NCI-H1417 treated with DMSO at 0.1 percent for 48 hours (cell line): ENCODE measurements around the gene MTARC1.

Source experiments
- DNase-seq: peaks from one replicate; lab custom pipeline; 2025; lab: John Stamatoyannopoulos, UW

MTARC1 gene

DNA sequence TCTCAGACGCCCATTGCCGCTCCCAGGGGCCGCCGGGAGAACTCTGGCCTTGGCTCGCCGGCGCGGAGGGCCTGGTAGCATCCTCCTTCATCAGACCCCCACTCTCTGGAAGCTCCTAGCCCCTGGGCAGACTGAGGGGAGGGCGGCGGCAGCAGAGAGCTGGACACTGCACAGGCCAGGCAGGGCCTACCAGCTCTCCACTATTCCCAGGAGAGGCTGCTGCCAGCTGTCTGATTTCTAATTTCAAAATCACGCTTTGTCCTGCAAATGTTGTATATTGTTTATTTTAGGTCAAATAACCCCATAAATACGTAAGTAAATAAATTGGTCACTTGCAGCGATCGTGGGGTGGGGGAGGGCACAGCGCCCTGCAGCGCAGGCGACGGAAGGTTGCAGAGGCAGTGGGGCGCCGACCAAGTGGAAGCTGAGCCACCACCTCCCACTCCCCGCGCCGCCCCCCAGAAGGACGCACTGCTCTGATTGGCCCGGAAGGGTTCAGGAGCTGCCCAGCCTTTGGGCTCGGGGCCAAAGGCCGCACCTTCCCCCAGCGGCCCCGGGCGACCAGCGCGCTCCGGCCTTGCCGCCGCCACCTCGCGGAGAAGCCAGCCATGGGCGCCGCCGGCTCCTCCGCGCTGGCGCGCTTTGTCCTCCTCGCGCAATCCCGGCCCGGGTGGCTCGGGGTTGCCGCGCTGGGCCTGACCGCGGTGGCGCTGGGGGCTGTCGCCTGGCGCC is at the start of gene MTARC1:
MTARC1 (plus strand) TSS at position 577 of the 732 bp plus-strand sequence; CDS start at position 609, 32 bp downstream.
- peak; percentile 76 for DNase-seq

GRCh38 chr1:220741349-220741748 is 45.4 kb upstream of the MTARC1 start:
- DNase-seq = no peak

DNA sequence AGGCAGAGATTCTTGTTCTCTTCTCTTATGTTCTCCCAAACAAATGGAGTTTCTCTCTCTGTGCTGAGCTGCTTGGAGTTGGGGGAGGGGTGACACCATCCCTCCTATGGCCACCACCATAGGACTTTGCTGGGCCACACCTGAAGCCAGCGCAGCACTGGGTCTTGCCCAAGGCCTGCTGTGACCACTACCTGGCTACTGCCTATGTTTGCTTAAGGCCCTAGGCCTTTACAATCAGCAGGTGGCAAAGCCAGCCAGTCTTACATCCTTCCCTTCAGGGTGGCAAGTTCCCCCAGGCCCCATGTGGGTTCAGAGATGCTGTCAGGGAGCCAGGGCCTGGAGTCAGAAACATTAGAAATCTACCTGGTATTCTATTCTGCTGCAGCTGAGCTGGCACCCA is 44.9 kb upstream of the MTARC1 start:
- DNase-seq = no peak

GRCh38 chr1:220742520-220742919 is 44.2 kb upstream of the MTARC1 start:
- DNase-seq = no peak

DNA sequence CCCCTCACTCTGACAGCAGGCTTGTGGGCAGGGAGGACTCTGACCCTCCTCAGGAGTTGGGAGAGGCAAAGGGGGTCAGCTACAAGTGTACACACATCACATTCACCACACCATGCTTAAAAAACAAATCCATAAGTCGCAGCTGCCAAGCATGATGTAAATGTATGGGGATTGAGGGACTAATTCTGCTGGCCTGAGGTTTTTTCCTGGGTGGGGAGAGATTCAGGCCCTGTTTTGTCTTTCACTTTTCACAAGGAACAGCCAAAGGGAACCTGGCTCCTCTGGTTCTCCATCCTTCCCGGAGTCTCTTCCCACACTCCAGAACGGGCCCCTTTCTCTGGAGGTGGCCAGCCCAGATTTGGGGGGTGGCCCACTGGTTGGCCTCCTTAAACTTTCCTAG is 39.9 kb upstream of the MTARC1 start:
- DNase-seq = no peak

- DNase-seq = peak; percentile 54
Observed at GRCh38 chr1:220747437-220748088, 39.1 kb upstream of the MTARC1 start.

DNA sequence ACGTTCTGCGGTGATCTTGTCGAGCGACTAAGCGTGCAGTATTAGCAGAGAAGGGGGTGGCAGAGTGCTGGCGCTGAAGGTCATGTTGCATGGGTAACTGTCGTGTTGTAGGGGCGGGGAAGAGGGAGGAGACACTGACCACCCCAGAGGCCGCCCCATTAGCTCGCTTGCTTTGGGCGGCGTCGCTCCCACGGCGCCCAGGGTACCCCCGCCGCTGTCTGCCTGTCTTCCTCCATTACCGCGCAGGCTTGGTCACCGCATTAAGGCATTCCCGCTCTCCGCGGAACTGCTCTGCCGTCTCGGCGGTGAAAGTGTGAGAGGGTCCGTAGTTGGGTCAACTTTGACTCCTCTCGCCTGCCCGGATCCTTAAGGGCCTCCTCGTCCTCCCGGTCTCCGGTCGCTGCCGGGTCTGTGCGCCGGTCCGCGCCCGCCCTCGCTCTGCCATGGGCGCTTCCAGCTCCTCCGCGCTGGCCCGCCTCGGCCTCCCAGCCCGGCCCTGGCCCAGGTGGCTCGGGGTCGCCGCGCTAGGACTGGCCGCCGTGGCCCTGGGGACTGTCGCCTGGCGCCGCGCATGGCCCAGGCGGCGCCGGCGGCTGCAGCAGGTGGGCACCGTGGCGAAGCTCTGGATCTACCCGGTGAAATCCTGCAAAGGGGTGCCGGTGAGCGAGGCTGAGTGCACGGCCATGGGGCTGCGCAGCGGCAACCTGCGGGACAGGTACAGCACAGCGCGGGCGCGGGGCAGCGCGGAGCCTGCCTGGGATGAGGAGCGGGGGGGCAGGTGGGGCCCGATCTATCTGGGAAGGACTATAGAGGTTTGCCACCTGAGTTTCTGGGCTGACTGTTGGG is 38.4 kb upstream of the MTARC1 start, which contains the start of gene MTARC2:
MTARC2 (plus strand) TSS at position 234 of the 846 bp plus-strand sequence; CDS start at position 444, 210 bp downstream.
- peak; percentile 69 for DNase-seq

- no peak for DNase-seq
Observed at GRCh38 chr1:220748936-220749335, 37.8 kb upstream of the MTARC1 start.

- DNase-seq = no peak
Observed at GRCh38 chr1:220750131-220750515, 36.6 kb upstream of the MTARC1 start.

DNA sequence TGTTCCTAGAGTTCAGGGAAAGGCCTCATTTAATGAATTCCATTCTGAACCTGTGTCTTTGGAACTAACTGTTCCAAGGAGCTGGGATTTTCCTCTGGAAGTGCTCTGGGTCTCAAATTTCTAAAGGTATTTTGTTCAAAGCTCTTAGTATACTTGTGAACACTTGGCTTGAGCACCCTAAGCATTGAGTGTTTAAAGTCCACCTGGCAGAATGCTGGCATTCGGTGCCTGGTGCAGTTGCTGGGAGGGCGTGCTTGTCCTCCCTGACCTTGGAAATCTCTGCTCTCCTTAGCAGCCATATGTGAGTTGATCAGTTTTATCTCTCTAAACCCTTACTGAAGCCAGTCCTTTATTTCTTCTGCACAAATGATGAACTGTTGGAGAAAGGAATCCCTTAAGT is 35.6 kb upstream of the MTARC1 start:
- DNase-seq = no peak

DNA sequence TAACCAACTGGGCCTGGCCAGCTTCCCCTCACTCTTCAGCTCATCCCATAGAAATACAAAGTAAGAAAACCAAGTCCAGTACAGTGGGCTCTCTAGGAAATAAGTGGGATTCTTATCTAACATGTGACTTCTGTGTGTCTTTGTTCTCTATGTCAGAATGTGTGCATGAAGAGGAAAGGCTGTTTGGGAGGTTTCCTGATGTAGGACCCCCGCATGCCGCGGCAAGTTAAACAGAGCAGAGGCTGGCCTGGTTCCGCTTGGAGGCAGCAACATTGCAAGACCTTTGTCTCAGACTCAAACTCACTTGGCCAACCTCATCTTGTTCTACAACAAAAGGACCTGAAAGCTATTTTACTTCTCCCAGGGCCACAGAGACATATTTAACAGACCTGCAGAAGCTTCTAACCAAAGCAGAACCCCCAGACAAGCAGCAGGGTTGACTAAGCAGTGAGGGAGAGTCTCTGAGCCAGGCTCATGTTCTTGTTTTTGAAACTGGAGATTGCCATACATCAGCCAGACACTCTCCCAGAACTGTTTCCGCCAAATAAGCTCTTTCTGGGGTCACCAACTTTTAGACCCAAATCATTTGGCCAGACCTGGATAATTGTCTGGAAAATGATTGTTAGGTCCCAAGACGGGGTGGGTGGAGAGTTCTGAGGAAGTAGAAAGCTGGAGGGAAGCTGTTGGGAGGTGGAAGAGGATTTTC is 32.3 kb upstream of the MTARC1 start:
- DNase-seq = no peak

DNA sequence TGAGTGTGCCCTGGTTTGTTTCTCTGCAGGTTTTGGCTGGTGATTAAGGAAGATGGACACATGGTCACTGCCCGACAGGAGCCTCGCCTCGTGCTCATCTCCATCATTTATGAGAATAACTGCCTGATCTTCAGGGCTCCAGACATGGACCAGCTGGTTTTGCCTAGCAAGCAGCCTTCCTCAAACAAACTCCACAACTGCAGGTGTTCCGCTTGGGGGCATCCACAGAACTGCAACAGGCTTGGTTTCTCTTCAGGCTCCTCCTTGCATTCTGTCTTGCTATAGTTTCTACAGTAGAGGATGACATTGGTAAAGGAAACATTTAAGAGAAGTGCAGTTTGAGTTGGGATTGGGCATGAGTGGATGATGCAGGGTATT is 31.8 kb upstream of the MTARC1 start:
- no peak for DNase-seq

DNA sequence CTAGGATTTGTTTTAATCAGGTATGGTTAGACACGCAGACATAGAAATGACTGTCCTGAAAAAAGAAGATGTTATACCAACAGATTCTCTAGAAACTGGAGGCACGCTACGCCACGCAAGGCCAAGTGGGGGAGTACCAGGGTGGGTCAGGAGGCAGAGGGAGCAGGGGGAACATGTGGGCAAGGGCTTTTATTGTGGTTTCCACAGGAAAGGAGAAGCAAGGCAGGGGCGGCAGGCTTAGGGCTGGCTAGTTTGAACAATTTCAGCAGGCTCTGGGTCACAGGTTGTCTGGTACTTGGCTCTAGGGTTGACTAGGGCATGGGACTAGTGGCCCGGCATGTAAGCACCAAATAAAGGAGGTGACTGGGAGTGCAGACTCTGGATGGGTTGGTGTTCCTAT is 31.4 kb upstream of the MTARC1 start:
- DNase-seq = no peak

DNA sequence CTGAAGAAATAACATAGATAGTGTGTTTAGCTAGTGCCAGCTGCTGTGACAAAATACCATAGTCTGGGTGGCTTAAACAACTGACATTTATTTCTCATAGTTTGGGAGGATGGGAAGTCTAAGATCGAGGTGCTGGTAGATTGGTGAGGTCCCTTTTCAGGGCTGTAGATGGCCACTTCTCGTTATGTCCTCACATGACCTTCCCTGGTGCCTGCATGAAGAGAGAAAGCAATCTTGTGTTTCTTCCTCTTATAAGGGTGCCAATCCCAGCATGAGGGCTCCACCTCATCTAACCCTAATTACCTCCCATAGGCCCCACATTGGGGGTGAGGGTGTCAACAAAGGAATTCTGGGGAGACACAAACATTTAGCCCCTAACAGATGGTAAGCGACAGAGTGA is 29.3 kb upstream of the MTARC1 start:
- no peak for DNase-seq

DNA sequence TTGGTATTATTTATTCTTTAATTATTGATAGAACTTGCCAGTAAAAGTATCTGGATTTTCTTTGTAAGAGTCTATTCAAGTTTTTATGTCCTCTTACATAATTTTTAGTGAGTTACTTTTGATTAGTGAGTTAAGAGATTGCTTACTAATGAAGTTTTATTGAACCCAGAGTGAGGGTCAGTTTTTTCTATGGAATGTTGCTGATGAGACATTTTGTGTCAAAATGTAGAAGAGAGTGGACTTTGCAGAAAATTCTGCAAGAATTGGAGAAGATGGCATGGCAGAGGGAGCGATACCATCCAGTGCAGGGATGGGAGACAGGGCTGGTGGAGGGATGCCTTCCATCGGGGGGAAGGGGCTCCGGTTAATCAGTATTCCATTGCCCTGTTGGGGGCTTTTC is 27.6 kb upstream of the MTARC1 start:
- DNase-seq = no peak

DNA sequence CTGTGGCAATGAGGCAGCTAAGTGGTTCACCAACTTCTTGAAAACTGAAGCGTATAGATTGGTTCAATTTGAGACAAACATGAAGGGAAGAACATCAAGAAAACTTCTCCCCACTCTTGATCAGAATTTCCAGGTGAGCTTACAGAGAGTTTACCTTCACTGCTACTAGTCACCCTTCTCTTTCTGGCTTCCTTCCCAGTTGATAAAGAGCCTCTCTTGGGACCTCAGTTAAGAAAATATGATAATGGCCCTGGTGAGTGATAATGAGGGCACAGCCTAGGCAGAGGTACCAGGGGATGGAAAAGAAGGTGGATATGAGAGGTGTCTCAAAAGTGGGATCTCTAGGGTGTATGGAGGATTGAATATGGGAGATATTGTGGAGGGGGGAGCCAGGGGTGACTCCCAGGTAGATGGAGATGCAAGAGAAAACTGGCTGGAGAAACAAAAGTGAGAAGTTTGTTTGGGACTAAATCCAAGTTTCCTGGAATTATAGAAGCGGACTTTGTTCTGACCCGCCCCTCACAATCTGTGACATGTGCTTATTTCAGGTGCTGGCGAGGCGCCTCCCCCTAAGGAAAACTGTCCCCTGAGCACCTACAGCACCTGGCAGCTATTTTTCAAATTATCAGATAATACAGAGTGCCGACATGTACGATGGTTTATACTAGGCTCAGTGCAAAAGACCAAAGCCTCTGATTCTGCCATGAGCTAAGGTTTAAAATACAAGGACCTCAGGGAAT is 24.9 kb upstream of the MTARC1 start:
- DNase-seq = no peak

DNA sequence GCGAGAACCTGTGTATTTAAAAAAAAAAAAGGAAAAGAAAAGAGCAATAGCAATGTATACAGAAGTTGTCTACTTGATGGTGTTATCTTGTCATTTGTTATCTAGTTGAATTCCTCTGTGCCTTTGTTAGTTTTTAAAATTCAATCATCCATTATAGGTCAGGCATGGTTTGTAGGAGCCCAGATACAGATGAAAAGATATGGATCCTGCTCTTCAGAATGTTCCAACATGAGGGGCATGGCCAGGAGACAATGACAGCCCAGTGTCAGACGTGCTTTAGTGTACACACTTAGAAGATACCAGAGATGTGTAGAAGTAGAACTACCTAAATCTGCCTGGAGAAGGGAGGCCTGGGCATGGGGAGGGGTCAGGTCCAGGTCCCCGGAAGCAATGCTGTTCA is 22.0 kb upstream of the MTARC1 start:
- DNase-seq = no peak

DNA sequence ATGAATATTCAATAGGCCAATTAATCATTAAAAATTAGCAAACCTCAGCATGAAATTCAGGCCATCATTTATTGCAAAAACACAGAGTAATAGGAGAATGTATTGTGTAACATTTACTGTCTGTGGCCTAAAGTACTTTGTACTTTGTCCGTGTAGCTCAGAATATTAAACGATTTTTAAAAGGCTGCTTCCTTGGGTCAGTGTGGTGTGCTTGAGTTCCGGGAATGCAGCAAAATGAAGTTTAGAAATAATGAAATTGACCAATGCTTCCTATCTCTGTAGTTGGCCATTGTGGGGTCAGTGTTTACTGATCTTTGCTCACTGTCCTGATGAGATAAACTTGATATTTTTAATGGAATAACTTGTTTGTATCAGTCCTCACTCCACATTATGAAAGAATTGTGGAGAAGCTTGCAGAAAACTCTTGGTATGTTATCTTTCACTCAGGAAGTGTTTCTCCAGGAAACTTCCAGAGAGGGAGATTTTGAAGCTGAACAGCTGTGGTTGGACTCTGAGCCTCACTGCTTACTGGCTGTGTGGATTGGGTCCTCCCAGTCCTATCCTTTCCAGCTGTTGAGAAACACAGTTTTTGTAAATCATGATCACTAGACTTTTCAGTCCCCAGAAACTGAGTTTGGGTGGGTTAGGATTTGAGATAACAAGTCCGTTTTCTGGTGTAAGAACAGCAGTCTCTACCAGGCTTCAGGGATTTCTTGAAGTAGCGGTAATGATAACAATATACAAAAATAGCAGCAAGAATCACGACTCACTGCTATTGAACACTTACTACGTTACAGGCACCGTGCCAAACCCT is 19.2 kb upstream of the MTARC1 start:
- DNase-seq = no peak

GRCh38 chr1:220768126-220768601 is 18.5 kb upstream of the MTARC1 start:
- no peak for DNase-seq

DNA sequence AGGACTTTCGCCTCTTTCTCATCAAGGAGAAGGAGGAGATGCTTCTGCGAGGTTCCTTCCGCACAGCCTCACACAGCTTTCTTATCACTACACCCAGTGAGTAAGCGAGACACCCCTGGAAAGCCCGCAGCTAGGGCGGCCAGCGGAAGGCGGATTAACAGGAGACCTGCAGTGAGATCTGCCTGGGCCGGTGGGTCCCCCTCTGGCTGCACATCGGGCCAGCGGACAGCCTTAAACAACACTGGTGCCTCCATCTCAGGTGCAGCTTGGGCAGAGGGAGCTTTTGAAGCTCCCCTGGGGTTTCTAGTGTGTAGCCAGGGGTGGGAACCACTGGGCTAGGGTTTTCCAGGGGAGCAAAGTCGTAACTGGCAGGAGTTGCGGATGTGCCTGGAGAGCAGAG is 17.5 kb upstream of the MTARC1 start:
- no peak for DNase-seq
